ENCODE measurements around the gene MLC1. TPM values are rescaled to one million over a fixed set of nuclear protein-coding genes. Genes with fewer than 3 reads are reported as not detected.

The MLC1 gene
- total and polyA plus RNA-seq, 10 of the 15 experiments (the other 5 are each of a cell fraction or from before 2014, with no cell fraction given), result 0.03 to 0.15 (median 0.07) TPM; not detected in 7

- H4K20me1 ChIP-seq (ENCODE audit: control insufficient read depth, insufficient read depth), result no peaks in the 10 kb centered on the region
- no peak overlapping the region for H3K4me2 ChIP-seq (ENCODE audit: control insufficient read depth, insufficient read depth)
- H3K4me3 ChIP-seq, result no peak overlapping the region
- BruUV-seq (replicated peaks), result no TSS peak
- ATAC-seq (no peak), DNase-seq (ENCODE audit: low read depth, low spot score) (no peak), FAIRE-seq (no peak)
- H2AFZ ChIP-seq (ENCODE audit: control insufficient read depth, low read depth, low read length), result no peak overlapping the region
- in situ Hi-C loops (cut with MboI) (loop anchor here (25.0 kb wide), 1 partner anchor 708 kb away; no protein-coding TSS in a partner anchor), intact Hi-C loops (cut with micrococcal nuclease; ENCODE audit: unreplicated experiment) (no loop called here)
- ChIA-PET SMC1A (ENCODE audit: uncharacterized antibody, unreplicated experiment) (no interaction called here), POLR2A (interaction anchor here (0.6 kb wide), 1 partner anchor 13 kb away, joined by 3 read pairs; no protein-coding TSS in a partner anchor), CTCF (no interaction called here), RAD21 (ENCODE audit: unreplicated experiment) (no interaction called here)
- no peaks in the 10 kb centered on the region; a peak in 1 of 4 replicates for H3K27me3 ChIP-seq (replicated peaks in 1 of 2; ENCODE audit: control insufficient read depth in 2 of 2, insufficient read depth in 2 of 2, low read length in 1 of 2)
- H3K9ac ChIP-seq (ENCODE audit: control insufficient read depth, insufficient read depth, low read length), result no peak overlapping the region
- H3K36me3 ChIP-seq (ENCODE audit: control insufficient read depth in 2 of 2, insufficient read depth in 2 of 2, low read length in 1 of 2), result no peaks in the 10 kb centered on the region
- WGBS (ENCODE audit: insufficient coverage, insufficient replicate concordance, low lambda C conversion rate, missing lambda C conversion rate), result 56% methylated on average over 29 of the region's 35 CpGs
- no peak overlapping the region for H3K27ac ChIP-seq (ENCODE audit: control insufficient read depth, insufficient read depth)
- H3K79me2 ChIP-seq (ENCODE audit: control insufficient read depth, insufficient read depth, low read length), result no peaks in the 10 kb centered on the region
- H3K4me1 ChIP-seq (ENCODE audit: control insufficient read depth, insufficient read depth, low read length), result no peaks in the 10 kb centered on the region
- H3K9me3 ChIP-seq (replicated peaks; ENCODE audit: control insufficient read depth, insufficient read depth, low read length), result no peaks in the 10 kb centered on the region
- TF ChIP-seq ZBED1 (IDR thresholded peaks at IDR 0.05; ENCODE audit: borderline replicate concordance), result no peak
- no peak for TF ChIP-seq POLR2AphosphoS2 (IDR thresholded peaks at IDR 0.05; ENCODE audit: low read depth, low read length)
- no peak for TF ChIP-seq ZBTB4 (CRISPR knock-in tag; IDR thresholded peaks at IDR 0.05)
- no peak for TF ChIP-seq CREM (IDR thresholded peaks at IDR 0.05; ENCODE audit: low read depth)
- TF ChIP-seq KDM1A (IDR thresholded peaks at IDR 0.05; ENCODE audit: borderline replicate concordance), result no peak
- TF ChIP-seq NR2C2 (IDR thresholded peaks at IDR 0.05; ENCODE audit: borderline replicate concordance, control insufficient read depth, insufficient read length, low read depth), result no peak
- no peak for TF ChIP-seq NFYA (IDR thresholded peaks at IDR 0.05; ENCODE audit: borderline replicate concordance, low read depth, low read length)
- TF ChIP-seq CHD1 (IDR thresholded peaks at IDR 0.05; ENCODE audit: low read depth, low read length), result no peak
- TF ChIP-seq TCF12 (IDR thresholded peaks at IDR 0.05; ENCODE audit: low read depth, low read length), result no peak
- no peak for TF ChIP-seq CBFB (IDR thresholded peaks at IDR 0.05; ENCODE audit: low read depth)
- TF ChIP-seq BCL3 (IDR thresholded peaks at IDR 0.05; ENCODE audit: borderline replicate concordance, insufficient read depth, low read depth, low read length, poor library complexity, severe bottlenecking), result no peak
- no peak for TF ChIP-seq ZBTB11 (CRISPR knock-in tag; IDR thresholded peaks at IDR 0.05)
Measured at GRCh38 chr22:50045211-50046018, 39.8 kb downstream of the MLC1 start.

Measured in GM12878 (cell line).